ENCODE data around the gene PPP1R18. TPM values are rescaled to one million over a fixed set of nuclear protein-coding genes. Genes with fewer than 3 reads are reported as not detected.
A peak's percentile ranks its signal among the peaks of the same experiment; 100 is the strongest.

PPP1R18 gene
- polyA plus RNA-seq, 3 donors: 58.5 to 226 (median 78.9) TPM

DNA sequence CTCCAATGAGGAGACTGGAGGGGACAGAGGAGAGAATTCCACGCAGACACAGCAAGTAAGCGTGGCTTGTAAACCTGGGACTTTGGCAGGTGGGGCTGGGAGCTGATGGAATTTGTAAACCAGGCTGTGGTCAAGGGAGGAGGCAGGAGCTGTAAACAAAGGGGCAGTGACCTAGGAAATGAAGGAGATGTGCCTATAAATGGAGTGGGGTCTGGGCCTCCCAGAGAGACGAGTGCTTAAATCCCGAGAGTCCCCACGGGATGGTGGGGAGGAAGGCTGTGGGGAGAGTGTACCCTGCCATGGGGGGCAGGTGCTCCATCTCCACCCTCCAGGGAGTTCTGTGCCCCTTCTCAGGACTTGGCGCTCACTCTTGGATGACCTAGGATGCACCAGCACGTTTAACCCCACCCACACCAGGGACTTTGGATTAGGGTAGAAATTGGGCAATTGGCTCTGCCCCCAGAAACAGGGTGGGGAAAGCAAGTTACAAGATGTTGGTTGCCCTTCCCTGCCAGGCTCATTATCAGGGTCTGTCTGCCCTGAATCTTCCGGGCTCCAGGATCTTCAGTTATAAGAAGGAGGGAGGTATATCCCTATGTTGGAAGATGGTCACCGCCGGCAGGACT lies 9.7 kb downstream of the PPP1R18 start:
- Mint-ChIP-seq H3K27ac (peak overlapping the region in 5 of 7 donors; percentile 8 to 72 (median 63)), H3K4me1 (peaks cover 49% of the 10 kb centered on the region), H3K36me3 (peaks cover 53 to 61% of the 10 kb centered on the region in 2 donors), H3K27me3 (ENCODE audit: low read depth in 3 of 3) (no peaks in the 10 kb centered on the region), H3K4me3 (no peak overlapping the region), H3K9me3 (peaks cover 0 to 2% (median 0%) of the 10 kb centered on the region in 7 donors)
- Histone ChIP-seq H3K4me2 (replicated peaks; ENCODE audit: extremely low read depth, low read length, poor library complexity, severe bottlenecking) (no peak overlapping the region), H2AFZ (ENCODE audit: insufficient read depth, low read depth, low read length, poor library complexity, severe bottlenecking) (no peak overlapping the region), H3K4me3 (replicated peaks in 1 of 3; ENCODE audit: low read depth in 2 of 3, low read length in 3 of 3) (no peak overlapping the region), H3K36me3 (replicated peaks in 1 of 2; ENCODE audit: control insufficient read depth in 1 of 2, insufficient read depth in 2 of 2, low read length in 2 of 2) (peaks cover 43 to 45% of the 10 kb centered on the region in 2 donors), H3K79me2 (ENCODE audit: insufficient read depth, low read length) (peaks cover 59% of the 10 kb centered on the region), H3K27ac (ENCODE audit: low read depth in 1 of 2, low read length in 2 of 2) (peak overlapping the region in 1 of 2 donors; percentile 14), H4K20me1 (ENCODE audit: insufficient read depth, low read length) (peaks cover 70% of the 10 kb centered on the region), H3K9ac (ENCODE audit: insufficient read depth, low read length, poor library complexity, severe bottlenecking) (no peak overlapping the region), H3K27me3 (ENCODE audit: control insufficient read depth in 2 of 2, insufficient read depth in 2 of 2, low read length in 2 of 2) (no peaks in the 10 kb centered on the region), H3K4me1 (ENCODE audit: control insufficient read depth in 1 of 2, insufficient read depth in 2 of 2, low read length in 2 of 2) (peaks cover 39 to 48% of the 10 kb centered on the region in 2 donors), H3K9me3 (replicated peaks in 1 of 2; ENCODE audit: control insufficient read depth in 1 of 2, insufficient read depth in 1 of 2, low read length in 2 of 2) (no peaks in the 10 kb centered on the region)
- intact Hi-C loops (cut with micrococcal nuclease): loop anchor here in 1 of 2 donors (5.0 kb wide), 1 partner anchor 201 kb away; no protein-coding TSS in a partner anchor
- TF ChIP-seq, protein P1, sequence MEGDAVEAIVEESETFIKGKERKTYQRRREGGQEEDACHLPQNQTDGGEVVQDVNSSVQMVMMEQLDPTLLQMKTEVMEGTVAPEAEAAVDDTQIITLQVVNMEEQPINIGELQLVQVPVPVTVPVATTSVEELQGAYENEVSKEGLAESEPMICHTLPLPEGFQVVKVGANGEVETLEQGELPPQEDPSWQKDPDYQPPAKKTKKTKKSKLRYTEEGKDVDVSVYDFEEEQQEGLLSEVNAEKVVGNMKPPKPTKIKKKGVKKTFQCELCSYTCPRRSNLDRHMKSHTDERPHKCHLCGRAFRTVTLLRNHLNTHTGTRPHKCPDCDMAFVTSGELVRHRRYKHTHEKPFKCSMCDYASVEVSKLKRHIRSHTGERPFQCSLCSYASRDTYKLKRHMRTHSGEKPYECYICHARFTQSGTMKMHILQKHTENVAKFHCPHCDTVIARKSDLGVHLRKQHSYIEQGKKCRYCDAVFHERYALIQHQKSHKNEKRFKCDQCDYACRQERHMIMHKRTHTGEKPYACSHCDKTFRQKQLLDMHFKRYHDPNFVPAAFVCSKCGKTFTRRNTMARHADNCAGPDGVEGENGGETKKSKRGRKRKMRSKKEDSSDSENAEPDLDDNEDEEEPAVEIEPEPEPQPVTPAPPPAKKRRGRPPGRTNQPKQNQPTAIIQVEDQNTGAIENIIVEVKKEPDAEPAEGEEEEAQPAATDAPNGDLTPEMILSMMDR (IDR thresholded peaks at IDR 0.05): no peak
- WGBS (ENCODE audit: insufficient coverage): 100% methylated on average over 5 of the region's 10 CpGs
- no peak for DNase-seq

DNA sequence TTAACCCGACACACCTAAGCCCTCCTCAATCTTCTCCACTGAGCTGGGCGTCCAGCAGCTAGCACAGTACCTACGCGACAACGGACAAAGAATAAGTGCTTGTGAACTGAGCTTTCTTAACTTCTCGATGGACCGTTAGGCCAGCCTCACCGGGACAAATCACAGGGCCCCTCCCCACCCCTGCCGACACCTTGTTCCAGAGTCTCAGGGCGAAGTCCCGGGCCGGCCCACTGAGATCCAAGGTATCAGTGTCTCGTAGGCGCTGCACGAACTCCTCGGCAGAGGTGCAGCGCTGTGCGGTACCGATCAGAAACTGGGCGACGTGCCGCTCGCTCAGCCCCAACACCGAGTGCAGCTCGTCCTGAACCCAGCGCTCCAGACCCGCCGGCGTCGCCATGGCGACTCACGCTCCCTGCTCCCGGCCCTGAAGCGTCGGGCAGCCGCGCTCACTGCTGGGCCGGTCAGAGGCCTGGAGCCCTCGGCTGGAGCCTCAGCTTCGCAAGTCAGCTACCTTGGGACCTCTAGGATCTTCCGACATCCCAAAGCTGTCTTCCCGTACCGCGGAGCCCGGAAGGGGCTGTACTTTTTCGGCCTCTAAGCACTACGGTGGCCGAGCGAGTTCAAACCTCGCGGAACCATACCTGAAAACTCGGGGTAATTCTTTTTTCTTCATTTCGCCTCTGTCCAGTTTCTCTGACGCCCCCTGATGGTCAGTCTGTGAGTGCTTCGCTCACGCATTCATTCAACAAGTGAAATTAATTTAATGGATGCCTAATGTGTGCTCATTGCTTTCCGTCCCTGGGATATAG lies 13.8 kb downstream of the PPP1R18 start, which contains the start of gene DHX16:
Gene DHX16, minus strand, starts transcription at position 562 of the 809 bp plus-strand sequence. Its CDS starts 165 bp downstream, at position 397.
- 0% methylated on average over 51 of the region's 57 CpGs for WGBS (ENCODE audit: insufficient coverage)
- H3K27me3 Mint-ChIP-seq (ENCODE audit: low read depth in 3 of 3): no peaks in the 10 kb centered on the region
- H3K36me3 Mint-ChIP-seq: peaks cover 43 to 56% of the 10 kb centered on the region in 2 donors
- H3K4me1 Mint-ChIP-seq: peaks cover 33% of the 10 kb centered on the region
- Histone ChIP-seq H3K27ac (ENCODE audit: low read depth in 1 of 2, low read length in 2 of 2) (peak within 1 kb of the TSS in 1 of 2 donors; percentile 74), H3K27me3 (ENCODE audit: control insufficient read depth in 2 of 2, insufficient read depth in 2 of 2, low read length in 2 of 2) (no peaks in the 10 kb centered on the region), H3K9me3 (replicated peaks in 1 of 2; ENCODE audit: control insufficient read depth in 1 of 2, insufficient read depth in 1 of 2, low read length in 2 of 2) (no peaks in the 10 kb centered on the region), H3K36me3 (replicated peaks in 1 of 2; ENCODE audit: control insufficient read depth in 1 of 2, insufficient read depth in 2 of 2, low read length in 2 of 2) (peaks cover 41 to 50% of the 10 kb centered on the region in 2 donors), H3K4me3 (replicated peaks in 1 of 3; ENCODE audit: low read depth in 2 of 3, low read length in 3 of 3) (peak within 1 kb of the TSS; percentile 70 to 97 (median 96)), H3K4me2 (replicated peaks; ENCODE audit: extremely low read depth, low read length, poor library complexity, severe bottlenecking) (peak within 1 kb of the TSS; percentile 93), H2AFZ (ENCODE audit: insufficient read depth, low read depth, low read length, poor library complexity, severe bottlenecking) (peak within 1 kb of the TSS; percentile 92), H3K79me2 (ENCODE audit: insufficient read depth, low read length) (peaks cover 33% of the 10 kb centered on the region), H4K20me1 (ENCODE audit: insufficient read depth, low read length) (peaks cover 44% of the 10 kb centered on the region), H3K9ac (ENCODE audit: insufficient read depth, low read length, poor library complexity, severe bottlenecking) (peak within 1 kb of the TSS; percentile 78), H3K4me1 (ENCODE audit: control insufficient read depth in 1 of 2, insufficient read depth in 2 of 2, low read length in 2 of 2) (peaks cover 11 to 23% of the 10 kb centered on the region in 2 donors)
- peak; percentile 93 to 94 (median 94) for DNase-seq
- intact Hi-C loops (cut with micrococcal nuclease): loop anchor here (2.0 to 5.0 kb wide), 3 partner anchors 56 to 190 kb away; partner anchors contain the start of genes MRPS18B (in 1 of the 2) and PPP1R10 (in 1 of the 2)
- peak within 1 kb of the TSS; percentile 63 to 87 (median 77) for H3K27ac Mint-ChIP-seq
- TF ChIP-seq, protein P1 (IDR thresholded peaks at IDR 0.05): peak; percentile 75
- peaks cover 0 to 2% (median 0%) of the 10 kb centered on the region in 7 donors for H3K9me3 Mint-ChIP-seq
- H3K4me3 Mint-ChIP-seq: peak within 1 kb of the TSS; percentile 91 to 95
